Colonic mucosa (tissue), 4 donors: ENCODE measurements around the gene EFCAB10. TPM values are rescaled to one million over a fixed set of nuclear protein-coding genes. Genes with fewer than 3 reads are reported as not detected.

Experiments
- DNase-seq: peaks from one replicate; pipeline ENCODE4 v3.0.0-alpha.2; 2020
- H3K27ac ChIP-seq: fragments of 200-600 bp; one replicate; pipeline ENCODE4 v1.8.0; 2021
- H3K27me3 ChIP-seq: fragments of 200-600 bp; one replicate; pipeline ENCODE4 v1.8.0; 2021
- H3K36me3 ChIP-seq: fragments of 200-600 bp; one replicate; pipeline ENCODE4 v1.8.0; 2021
- H3K4me1 ChIP-seq: fragments of 200-600 bp; one replicate; pipeline ENCODE4 v1.8.0; 2021; ENCODE audit warnings: mild to moderate bottlenecking
- H3K4me3 ChIP-seq: fragments of 200-600 bp; one replicate; pipeline ENCODE4 v1.8.0; 2021
- H3K9ac ChIP-seq, 2 donors: one replicate each; pipeline ENCODE4 v1.7.0; 2013; ENCODE audit warnings: control low read depth in 2 of 2, low read depth in 2 of 2, low read length in 2 of 2
- H3K9me3 ChIP-seq: fragments of 200-600 bp; one replicate; pipeline ENCODE4 v1.8.0; 2021
- CTCF ChIP-seq: fragments of 200-600 bp; IDR thresholded peaks from one replicate; pipeline ENCODE4 v1.8.0; 2022; ENCODE audit warnings: antibody characterized with exemption, mild to moderate bottlenecking
- intact Hi-C: fragments of 100-400 bp; cut with DNase I; formaldehyde crosslinking; loops from one replicate; pipeline ENCODE4 v1.14.1; 2022
- total RNA-seq, 2 donors: library from RNA; stranded (reverse); fragmentation: NEBNext Ultra II Directional in 1 of 2; extraction: Animal tissue kit (Norgen Biotek cat#: 25700) in 1 of 2; gene quantifications; one replicate each; pipeline ENCODE4 v1.2.1, GENCODE V29; 2021
- donor health status: healthy.
- donor health status: DM: no; HTN: no; CAD: no.
- donor health status: DM: no; HTN: no; CAD: no.

EFCAB10 gene
- total RNA-seq, 2 donors from 2014 or later = not detected

DNA sequence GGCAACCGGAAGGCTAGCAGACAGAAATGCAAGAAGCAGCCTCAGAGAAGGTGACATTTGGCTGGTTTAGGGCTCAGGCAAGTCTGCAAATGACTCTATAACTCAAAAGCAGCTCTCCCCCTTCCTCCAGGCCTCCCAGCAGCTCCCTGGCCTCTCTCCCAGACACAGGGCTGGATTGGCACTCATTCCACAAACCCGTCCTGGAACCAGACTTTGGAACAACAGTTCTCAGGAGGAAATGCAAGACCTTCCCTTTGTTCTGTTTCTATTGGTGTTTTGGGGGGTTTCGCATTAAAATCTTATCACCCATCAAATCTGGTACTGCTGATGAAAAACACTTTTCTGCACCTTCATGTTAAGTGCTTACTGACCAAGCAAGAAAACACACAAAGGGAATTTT, 40.3 kb upstream of the EFCAB10 start:
- H3K27ac ChIP-seq = no peak overlapping the region
- no peaks in the 10 kb centered on the region for H3K36me3 ChIP-seq
- no peak for DNase-seq
- intact Hi-C loops = no loop called here
- no peaks in the 10 kb centered on the region for H3K27me3 ChIP-seq
- no peak for TF ChIP-seq CTCF
- H3K9ac ChIP-seq = no peak overlapping the region
- no peaks in the 10 kb centered on the region for H3K4me1 ChIP-seq
- no peak overlapping the region for H3K4me3 ChIP-seq
- no peaks in the 10 kb centered on the region for H3K9me3 ChIP-seq

- Histone ChIP-seq H3K4me3 (no peak overlapping the region), H3K27me3 (no peaks in the 10 kb centered on the region), H3K27ac (no peak overlapping the region), H3K36me3 (no peaks in the 10 kb centered on the region), H3K4me1 (no peaks in the 10 kb centered on the region), H3K9me3 (no peaks in the 10 kb centered on the region), H3K9ac (no peak overlapping the region)
- no peak for DNase-seq
- no peak for TF ChIP-seq CTCF
- intact Hi-C loops = no loop called here
Measured at GRCh38 chr7:105621176-105621575, 39.9 kb upstream of the EFCAB10 start.

- Histone ChIP-seq H3K4me3 (no peak overlapping the region), H3K9me3 (no peaks in the 10 kb centered on the region), H3K36me3 (no peaks in the 10 kb centered on the region), H3K9ac (no peak overlapping the region), H3K27ac (no peak overlapping the region), H3K4me1 (no peaks in the 10 kb centered on the region), H3K27me3 (no peaks in the 10 kb centered on the region)
- no peak for TF ChIP-seq CTCF
- no peak for DNase-seq
- intact Hi-C loops = no loop called here
Measured at GRCh38 chr7:105619590-105619989, 38.3 kb upstream of the EFCAB10 start.

DNA sequence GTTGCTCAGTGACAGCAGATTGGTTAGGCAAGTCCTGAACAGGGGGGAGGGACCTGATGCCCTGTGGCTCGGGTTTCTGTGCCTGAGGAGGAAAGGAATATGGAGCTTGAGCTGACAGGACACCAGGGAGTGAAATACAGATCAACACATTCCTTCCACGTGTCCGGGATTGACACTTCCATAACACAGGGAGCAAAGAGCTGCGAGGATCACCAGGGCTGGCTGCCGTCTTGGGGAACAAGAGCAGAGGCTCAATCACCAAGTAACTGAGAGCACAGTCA, 36.7 kb upstream of the EFCAB10 start:
- Histone ChIP-seq H3K4me1 (no peaks in the 10 kb centered on the region), H3K27ac (no peak overlapping the region), H3K36me3 (no peaks in the 10 kb centered on the region), H3K9me3 (no peaks in the 10 kb centered on the region), H3K27me3 (no peaks in the 10 kb centered on the region), H3K4me3 (no peak overlapping the region), H3K9ac (no peak overlapping the region)
- intact Hi-C loops = no loop called here
- no peak for DNase-seq
- no peak for TF ChIP-seq CTCF

DNA sequence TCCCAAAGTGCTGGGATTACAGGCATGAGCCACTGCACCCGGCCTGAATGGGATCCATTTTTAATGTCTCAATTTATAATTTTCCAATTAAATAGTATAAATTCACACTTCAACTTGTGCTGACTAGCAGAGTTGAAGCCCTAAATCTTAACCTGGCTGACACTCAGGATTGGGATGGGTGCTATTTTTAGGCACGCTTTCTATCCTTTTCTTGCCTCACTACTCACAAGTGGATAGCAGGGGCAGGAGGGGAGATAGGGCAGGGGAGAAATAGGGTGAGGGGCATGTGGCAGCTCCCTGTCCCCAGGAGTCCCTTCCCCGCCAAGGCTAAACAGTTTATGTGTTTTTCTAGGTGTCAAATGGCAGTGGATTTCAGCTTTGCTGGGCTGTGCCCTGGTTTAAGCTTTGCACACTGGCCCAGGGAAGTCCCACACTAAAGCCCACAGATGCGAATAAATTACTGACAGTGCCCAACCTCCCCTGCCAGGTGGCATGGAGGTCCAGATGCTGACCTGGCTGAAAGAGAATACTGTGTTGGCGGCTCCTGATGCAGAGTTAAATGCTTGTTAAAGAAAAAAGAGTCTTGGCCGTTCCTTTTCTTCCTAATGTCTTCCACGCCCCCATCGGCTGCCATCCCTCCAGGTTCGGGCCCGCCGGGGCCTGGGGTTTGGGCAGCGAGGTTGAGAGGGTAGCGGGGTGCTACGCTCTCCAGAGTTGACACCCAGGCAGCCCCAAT, 36.2 kb upstream of the EFCAB10 start:
- no peak overlapping the region for H3K4me3 ChIP-seq
- DNase-seq = no peak
- no peak overlapping the region for H3K27ac ChIP-seq
- no peaks in the 10 kb centered on the region for H3K9me3 ChIP-seq
- intact Hi-C loops = no loop called here
- no peaks in the 10 kb centered on the region for H3K36me3 ChIP-seq
- no peak overlapping the region for H3K9ac ChIP-seq
- no peaks in the 10 kb centered on the region for H3K4me1 ChIP-seq
- no peak for TF ChIP-seq CTCF
- H3K27me3 ChIP-seq = no peaks in the 10 kb centered on the region
